T47D (cell line): Measurements from ENCODE around the gene ARL8A.
"Not testable (repeated sequence)": the region's sequence is repeated elsewhere in the genome, so short reads cannot be mapped to it uniquely, and the experiment has no call there.

Experiments
- DNase-seq, 2 experiments: peaks; one replicate each; pipeline versions ENCODE4 v3.0.0 to v3.0.0-alpha.2; 2011 to 2012; ENCODE audit warnings: low read depth in 1 of 2, low spot score in 1 of 2
- JUND ChIP-seq: IDR thresholded peaks from 2 replicates; pipeline ENCODE4 v1.6.1; 2012; ENCODE audit warnings: low read depth
- in situ Hi-C: cut with HindIII; loops from 2 replicates; pipeline ENCODE4 v1.10.0; 2016; ENCODE audit warnings: low sequenced_read_pairs, low pct_unique_long_range_greater_than_20kb

Gene ARL8A

DNA sequence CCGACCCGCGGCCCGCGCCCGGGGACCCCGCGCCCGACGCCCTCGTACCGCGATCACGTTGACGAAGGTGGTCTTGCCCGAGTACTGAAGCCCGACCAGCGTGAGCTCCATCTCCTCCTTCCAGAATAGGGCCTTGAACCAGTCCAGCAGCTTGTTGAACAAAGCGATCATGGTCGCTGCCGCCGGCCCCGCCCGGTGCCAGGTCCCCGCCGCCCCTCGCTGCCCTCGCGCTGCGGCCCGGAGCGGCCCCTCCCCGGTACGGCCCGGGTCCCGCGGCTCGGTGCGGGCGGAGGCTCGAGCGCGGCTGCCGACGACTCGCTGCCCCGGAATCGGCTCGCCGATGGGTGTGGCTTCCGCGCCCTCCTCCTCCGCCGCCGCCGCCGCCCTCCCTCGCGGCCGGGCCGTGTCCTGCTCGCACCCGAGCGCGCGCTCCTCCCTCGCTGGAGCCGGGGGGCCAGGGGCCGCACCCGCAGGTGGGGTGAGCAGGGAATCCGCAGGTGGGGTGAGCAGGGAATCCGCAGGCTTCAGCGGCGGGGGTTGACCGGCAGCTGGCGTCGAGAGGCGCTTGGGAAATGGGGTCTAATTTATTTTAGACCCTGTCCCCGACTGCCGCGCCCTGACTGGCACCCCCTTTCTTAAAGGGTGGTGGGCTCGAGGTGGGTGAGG, at the start of gene ARL8A:
ARL8A (minus strand) TSS at position 336 of the 666 bp plus-strand sequence; CDS start at position 171, 165 bp downstream.
- in situ Hi-C loops: no loop called here
- DNase-seq: peak; percentile 71 to 90

GRCh38 chr1:202194328-202194648, 49.8 kb upstream of the ARL8A start:
- in situ Hi-C loops: no loop called here
- no peak for DNase-seq
- no peak for TF ChIP-seq JUND

More for the DNA sequence above, at the start of gene ARL8A:
- no peak for TF ChIP-seq JUND

DNA sequence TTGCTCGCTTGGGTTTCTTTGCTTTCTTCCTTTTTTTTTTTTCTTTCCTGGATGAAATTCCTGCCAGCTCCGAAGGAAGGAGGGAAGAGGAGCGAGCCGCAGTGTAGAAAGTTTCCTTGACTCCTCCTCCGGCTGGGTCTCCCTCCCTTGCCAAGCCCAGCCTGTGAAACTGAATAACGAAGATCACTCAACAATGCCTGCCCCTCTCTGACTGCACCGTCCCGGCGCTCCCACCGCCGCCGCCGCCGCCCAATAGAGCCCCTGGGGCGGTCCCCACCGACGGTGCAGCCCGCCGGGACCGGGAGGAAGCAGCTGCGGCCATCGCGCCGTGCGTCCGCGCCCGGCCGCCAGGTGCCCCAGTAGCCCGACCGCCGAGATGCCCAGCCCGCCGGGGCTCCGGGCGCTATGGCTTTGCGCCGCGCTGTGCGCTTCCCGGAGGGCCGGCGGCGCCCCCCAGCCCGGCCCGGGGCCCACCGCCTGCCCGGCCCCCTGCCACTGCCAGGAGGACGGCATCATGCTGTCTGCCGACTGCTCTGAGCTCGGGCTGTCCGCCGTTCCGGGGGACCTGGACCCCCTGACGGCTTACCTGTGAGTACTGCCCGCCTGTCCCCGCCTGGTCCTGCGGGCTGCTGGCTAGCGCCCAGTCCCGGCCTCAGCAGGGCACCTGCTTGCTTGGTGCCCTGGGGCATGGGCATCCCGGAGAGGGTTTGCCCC, 49.2 kb upstream of the ARL8A start, which contains the start of gene LGR6:
LGR6 (plus strand) TSS at position 186 of the 714 bp plus-strand sequence; CDS start at position 377, 191 bp downstream.
- no peak for TF ChIP-seq JUND
- no peak for DNase-seq
- in situ Hi-C loops: no loop called here

DNA sequence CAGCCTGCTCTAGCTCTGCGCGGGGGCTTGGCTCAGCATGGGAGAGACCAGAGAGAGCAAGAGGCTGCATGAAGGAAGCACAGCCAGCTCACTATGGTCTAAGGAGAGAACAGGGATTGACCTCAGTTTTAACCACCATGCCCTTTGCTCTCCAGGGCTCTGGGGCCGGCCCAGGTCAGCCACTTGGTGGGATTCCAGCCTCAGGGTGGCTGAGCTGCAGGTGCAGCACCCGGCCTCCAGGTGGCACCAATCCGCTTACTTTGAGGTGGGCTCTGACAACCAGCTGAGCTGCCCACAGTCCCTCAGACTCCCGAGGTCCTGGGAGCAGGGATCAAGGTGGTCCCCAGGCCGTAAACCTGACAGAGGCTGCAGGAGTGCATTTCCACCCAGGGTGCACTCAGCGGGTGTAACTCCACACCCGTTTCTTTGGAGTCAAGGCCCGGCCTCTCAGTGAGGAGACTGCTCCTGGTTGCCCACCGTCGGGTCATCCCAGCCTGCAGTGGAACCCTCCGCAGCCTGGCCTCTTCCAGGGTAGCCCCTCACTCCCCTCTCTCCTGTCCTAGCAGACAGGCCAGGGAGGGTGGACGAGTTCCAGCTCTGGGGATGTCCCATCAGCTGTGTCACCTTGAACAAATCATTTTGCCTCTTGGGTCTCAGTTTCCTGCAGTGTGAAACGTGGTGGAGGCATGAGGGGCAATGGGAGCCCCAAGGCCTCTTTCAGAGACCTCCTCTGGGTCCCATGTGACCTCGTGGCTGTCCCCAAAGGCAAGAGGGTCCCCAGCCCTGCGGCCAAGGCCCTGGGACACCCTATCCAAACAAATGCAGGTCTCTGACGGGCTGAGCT, 48.5 kb upstream of the ARL8A start:
- in situ Hi-C loops: no loop called here
- no peak for TF ChIP-seq JUND
- peak; percentile 51 to 65 for DNase-seq

DNA sequence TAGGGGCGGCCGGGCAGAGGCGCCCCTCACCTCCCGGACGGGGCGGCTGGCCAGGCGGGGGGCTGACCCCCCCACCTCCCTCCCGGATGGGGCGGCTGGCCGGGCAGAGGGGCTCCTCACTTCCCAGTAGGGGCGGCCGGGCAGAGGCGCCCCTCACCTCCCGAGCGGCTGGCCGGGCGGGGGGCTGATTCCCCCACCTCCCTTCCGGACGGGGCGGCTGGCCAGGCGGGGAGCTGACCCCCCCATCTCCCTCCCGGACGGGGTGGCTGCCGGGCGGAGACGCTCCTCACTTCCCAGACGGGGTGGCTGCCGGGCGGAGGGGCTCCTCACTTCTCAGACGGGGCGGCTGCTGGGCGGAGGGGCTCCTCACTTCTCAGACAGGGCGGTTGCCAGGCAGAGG, 46.9 kb upstream of the ARL8A start:
- in situ Hi-C loops, DNase-seq: not testable (repeated sequence)

DNA sequence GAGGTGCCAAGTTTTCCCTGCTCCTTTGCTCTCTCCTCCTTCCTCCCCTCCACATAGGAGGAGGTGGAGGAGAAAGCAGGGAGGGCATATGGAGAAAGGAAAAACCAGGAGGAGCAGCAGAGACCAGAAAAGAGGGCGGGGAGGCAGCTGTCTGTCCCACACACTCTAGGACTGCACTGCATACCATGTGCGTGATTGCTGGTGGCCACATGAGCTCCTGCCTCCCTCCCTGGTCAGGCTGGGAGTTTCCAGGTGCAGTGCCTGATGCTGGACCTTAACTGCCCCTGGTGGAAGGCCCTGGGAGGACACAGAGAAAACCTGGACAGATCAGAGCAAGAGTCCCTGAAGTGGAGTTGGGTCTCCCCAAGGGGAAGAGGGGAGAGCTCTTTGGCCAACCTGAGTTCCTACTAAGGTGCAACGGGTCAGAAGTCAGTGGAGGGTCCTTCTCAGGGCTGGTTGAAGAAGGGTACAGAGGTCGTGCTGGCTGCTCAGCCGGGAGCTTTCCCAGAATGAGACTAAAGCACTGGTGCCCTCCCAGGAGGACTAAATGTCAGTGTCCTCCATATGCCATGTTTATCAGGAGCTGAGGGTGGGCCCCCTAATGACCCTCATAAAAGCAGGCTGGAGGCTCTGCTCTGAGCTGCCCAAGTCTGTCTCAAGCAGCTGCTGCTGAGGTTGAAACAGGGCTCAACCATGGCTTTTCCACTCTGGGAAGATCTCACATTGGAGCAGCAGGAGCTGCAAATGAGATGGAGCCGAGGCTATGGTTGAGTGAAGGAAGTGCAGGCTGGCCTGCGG, 45.6 kb upstream of the ARL8A start:
- TF ChIP-seq JUND: no peak
- peak in 1 of 2 experiments; percentile 68 for DNase-seq
- in situ Hi-C loops: no loop called here

- in situ Hi-C loops: no loop called here
- TF ChIP-seq JUND: no peak
- DNase-seq: peak; percentile 76 to 79
Observed at GRCh38 chr1:202189001-202189790, 44.7 kb upstream of the ARL8A start.

GRCh38 chr1:202187697-202188407, 43.3 kb upstream of the ARL8A start:
- TF ChIP-seq JUND: no peak
- DNase-seq: no peak
- in situ Hi-C loops: no loop called here

DNA sequence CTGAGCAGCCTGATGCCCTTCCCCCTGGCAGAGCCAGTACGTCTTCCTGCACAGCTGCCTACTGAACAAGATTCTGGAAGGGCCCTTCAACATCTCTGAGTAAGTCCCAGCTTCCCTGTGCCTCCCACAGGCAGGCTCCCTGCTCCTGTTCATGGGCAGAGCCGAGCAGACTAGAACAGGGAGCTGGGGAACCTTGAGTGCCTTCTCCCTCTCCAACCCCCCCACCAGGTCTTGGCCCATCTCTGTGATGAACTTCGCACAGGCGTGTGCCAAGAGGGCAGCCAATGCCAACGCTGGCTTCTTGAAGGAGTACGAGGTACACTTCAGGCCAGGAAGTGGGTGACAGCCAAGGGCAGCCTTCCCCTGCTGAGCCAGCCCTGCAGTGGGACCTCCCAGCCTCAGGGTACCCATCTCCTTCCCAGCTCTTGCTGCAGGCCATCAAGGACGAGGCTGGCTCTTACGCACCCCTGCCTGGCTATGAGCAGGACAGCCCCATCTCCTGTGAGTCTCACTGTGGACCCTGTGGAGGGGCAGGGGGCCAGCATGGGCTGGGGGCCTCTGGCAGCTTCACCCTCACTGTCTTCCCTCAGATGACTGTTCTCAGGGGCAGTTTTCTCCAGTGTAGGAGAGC, 42.6 kb upstream of the ARL8A start:
- in situ Hi-C loops: no loop called here
- TF ChIP-seq JUND: no peak
- no peak for DNase-seq

DNA sequence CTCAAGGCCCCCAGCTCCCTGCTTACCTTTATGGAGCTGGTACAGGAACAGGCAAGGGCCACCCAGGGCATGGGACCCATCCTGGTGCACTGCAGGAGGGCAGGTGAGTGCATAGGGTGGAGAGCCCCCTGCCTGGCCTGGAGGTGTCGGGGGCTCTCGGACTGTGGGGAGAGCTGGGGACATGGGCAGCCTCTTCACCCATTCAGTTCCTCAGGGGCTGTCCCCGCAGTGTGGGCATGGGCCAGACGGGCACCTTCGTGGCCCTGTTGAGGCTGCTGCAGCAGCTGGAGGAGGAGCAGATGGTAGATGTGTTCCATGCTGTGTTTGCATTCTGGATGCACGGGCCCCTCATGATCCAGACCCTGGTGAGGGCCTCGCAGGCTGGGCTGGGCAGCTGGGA, 41.8 kb upstream of the ARL8A start:
- DNase-seq: no peak
- in situ Hi-C loops: no loop called here
- TF ChIP-seq JUND: no peak
